OCI-LY1 (cell line): ENCODE results near the gene HSPA9.

ENCODE experiments used
- H2AFZ ChIP-seq: fragments of 200-600 bp; sonication (generic), shearing (Covaris generic); 2 replicates; pipeline ENCODE4 v1.6.0; 2014; ENCODE audit warnings: antibody characterized with exemption, mild to moderate bottlenecking, low read length
- H3F3A ChIP-seq: fragments of 200-600 bp; sonication (generic), shearing (Covaris generic); 2 replicates; pipeline ENCODE4 v1.6.0; 2014; ENCODE audit warnings: mild to moderate bottlenecking, antibody characterized with exemption, low read length, moderate library complexity; ENCODE audit not compliant: insufficient read depth
- H3K27ac ChIP-seq: fragments of 200-600 bp; sonication (generic); 2 replicates; pipeline ENCODE4 v1.5.1; 2014; ENCODE audit warnings: low read length, mixed run types, mild to moderate bottlenecking, low read depth; ENCODE audit not compliant: poor library complexity, severe bottlenecking
- H3K27me3 ChIP-seq: fragments of 200-600 bp; sonication (generic); 2 replicates; pipeline ENCODE4 v1.6.0; 2014; ENCODE audit warnings: antibody characterized with exemption, mild to moderate bottlenecking, low read length, moderate library complexity; ENCODE audit not compliant: insufficient read depth
- H3K36me3 ChIP-seq: fragments of 200-600 bp; sonication (generic); 2 replicates; pipeline ENCODE4 v1.6.1; 2014; ENCODE audit warnings: mild to moderate bottlenecking, antibody characterized with exemption, low read length, moderate library complexity, mixed read lengths; ENCODE audit not compliant: insufficient read depth
- H3K4me1 ChIP-seq: fragments of 200-600 bp; sonication (generic); 2 replicates; pipeline ENCODE4 v1.5.1; 2014; ENCODE audit warnings: mild to moderate bottlenecking, low read length, moderate library complexity; ENCODE audit not compliant: insufficient read depth, severe bottlenecking
- H3K4me2 ChIP-seq: fragments of 200-600 bp; sonication (generic), shearing (Covaris generic); 2 replicates; pipeline ENCODE4 v1.6.1; 2014; ENCODE audit warnings: low read length
- H3K4me3 ChIP-seq: fragments of 200-600 bp; sonication (generic); 2 replicates; pipeline ENCODE4 v1.5.1; 2014; ENCODE audit warnings: low read length, low read depth, mild to moderate bottlenecking, mixed read lengths; ENCODE audit not compliant: poor library complexity, severe bottlenecking
- H3K79me2 ChIP-seq: fragments of 200-600 bp; shearing (Covaris generic); 2 replicates; pipeline ENCODE4 v1.6.1; 2016; ENCODE audit warnings: mixed run types, low read length, mixed read lengths; ENCODE audit not compliant: insufficient read depth
- H3K9ac ChIP-seq: fragments of 200-600 bp; sonication (generic), shearing (Covaris generic); 2 replicates; pipeline ENCODE4 v1.6.1; 2014; ENCODE audit warnings: mild to moderate bottlenecking, low read length, mixed read lengths
- H3K9me2 ChIP-seq: fragments of 200-600 bp; sonication (generic), shearing (Covaris generic); 2 replicates; pipeline ENCODE4 v1.6.1; 2014; ENCODE audit warnings: low read depth, mild to moderate bottlenecking, low read length, mixed read lengths
- H3K9me3 ChIP-seq: fragments of 200-600 bp; shearing (Covaris generic); 2 replicates; pipeline ENCODE4 v1.6.1; 2014; ENCODE audit warnings: low read length, mixed read lengths
- H4K20me1 ChIP-seq: fragments of 200-600 bp; sonication (generic), shearing (Covaris generic); 2 replicates; pipeline ENCODE4 v1.6.0; 2016; ENCODE audit warnings: mild to moderate bottlenecking, low read length; ENCODE audit not compliant: insufficient read depth
- CTCF ChIP-seq: fragments of 200-600 bp; sonication (generic), shearing (Covaris generic); IDR thresholded peaks from 2 replicates; pipeline ENCODE4 v1.5.1; 2017; ENCODE audit warnings: mild to moderate bottlenecking, antibody characterized with exemption, low read length, moderate library complexity, mixed read lengths
- EZH2 ChIP-seq: fragments of 200-600 bp; sonication (generic), shearing (Covaris generic); IDR thresholded peaks from 2 replicates; pipeline ENCODE4 v1.8.0; 2017; ENCODE audit warnings: borderline replicate concordance, mixed run types, mild to moderate bottlenecking, antibody characterized with exemption, low read length, moderate library complexity, mixed read lengths

The HSPA9 gene

GRCh38 chr5:138527170-138527569 lies 48.0 kb downstream of the HSPA9 start:
- no peak overlapping the region for H3K27ac ChIP-seq
- peaks cover 79% of the 10 kb centered on the region for H3K79me2 ChIP-seq
- H4K20me1 ChIP-seq = peaks cover 3% of the 10 kb centered on the region; the same call in 1 of the 2 replicates
- H3K9me3 ChIP-seq = no peaks in the 10 kb centered on the region
- H3K4me1 ChIP-seq = no peaks in the 10 kb centered on the region
- no peak overlapping the region for H3K9ac ChIP-seq
- no peak overlapping the region for H3K4me2 ChIP-seq
- H3F3A ChIP-seq = no peaks in the 10 kb centered on the region
- no peaks in the 10 kb centered on the region for H3K27me3 ChIP-seq
- no peak overlapping the region for H3K4me3 ChIP-seq
- no peak overlapping the region for H2AFZ ChIP-seq
- H3K36me3 ChIP-seq = peaks cover 68% of the 10 kb centered on the region
- no peaks in the 10 kb centered on the region for H3K9me2 ChIP-seq
- TF ChIP-seq CTCF (no peak), EZH2 (no peak)

GRCh38 chr5:138523406-138523805 lies 51.8 kb downstream of the HSPA9 start:
- peaks cover 3% of the 10 kb centered on the region; the same call in 1 of the 2 replicates for H4K20me1 ChIP-seq
- no peaks in the 10 kb centered on the region for H3K4me1 ChIP-seq
- H3F3A ChIP-seq = no peaks in the 10 kb centered on the region
- peaks cover 64% of the 10 kb centered on the region for H3K36me3 ChIP-seq
- H3K27me3 ChIP-seq = no peaks in the 10 kb centered on the region
- H2AFZ ChIP-seq = no peak overlapping the region
- no peak overlapping the region for H3K4me3 ChIP-seq
- peaks cover 68% of the 10 kb centered on the region for H3K79me2 ChIP-seq
- H3K9me3 ChIP-seq = no peaks in the 10 kb centered on the region
- no peak overlapping the region for H3K27ac ChIP-seq
- H3K4me2 ChIP-seq = no peak overlapping the region
- TF ChIP-seq CTCF = no peak
- TF ChIP-seq EZH2 = no peak
- H3K9me2 ChIP-seq = no peaks in the 10 kb centered on the region
- H3K9ac ChIP-seq = no peak overlapping the region

GRCh38 chr5:138520971-138521370 lies 54.2 kb downstream of the HSPA9 start:
- Histone ChIP-seq H3K9me3 (no peaks in the 10 kb centered on the region), H3K4me1 (no peaks in the 10 kb centered on the region), H4K20me1 (no peaks in the 10 kb centered on the region), H2AFZ (no peak overlapping the region), H3K27ac (no peak overlapping the region), H3K36me3 (peaks cover 67% of the 10 kb centered on the region), H3F3A (no peaks in the 10 kb centered on the region), H3K27me3 (no peaks in the 10 kb centered on the region), H3K9me2 (no peaks in the 10 kb centered on the region), H3K9ac (no peak overlapping the region), H3K4me2 (no peak overlapping the region), H3K4me3 (no peak overlapping the region), H3K79me2 (peaks cover 48% of the 10 kb centered on the region)
- TF ChIP-seq CTCF (no peak), EZH2 (no peak)
